Endometrial microvascular endothelial cells (primary cell): ENCODE results near the gene ORM2. TPM values are rescaled to one million over a fixed set of nuclear protein-coding genes. Genes with fewer than 3 reads are reported as not detected.

ENCODE experiments used
- in situ Hi-C: cut with HindIII; loops from 2 replicates; pipeline ENCODE4 v1.10.0; 2017; ENCODE audit warnings: low sequenced_read_pairs, low pct_unique_long_range_greater_than_20kb; ENCODE audit errors: inconsistent ontology term
- total RNA-seq: library from RNA; depleted of rRNA; stranded (reverse); fragments of >200 nt; gene quantifications from one replicate; pipeline ENCODE4 v1.2.3, GENCODE V29; 2015; ENCODE audit errors: inconsistent ontology term

Gene ORM2
- total RNA-seq, 1 donor from 2014 or later: not detected

GRCh38 chr9:114343471-114344187, 14.0 kb downstream of the ORM2 start:
- in situ Hi-C loops: no loop called here

- in situ Hi-C loops: no loop called here
These were observed 14.5 kb downstream of the ORM2 start for GRCh38 chr9:114344188-114344566.

- in situ Hi-C loops: no loop called here
These were observed 15.0 kb downstream of the ORM2 start for GRCh38 chr9:114344692-114345091.

- in situ Hi-C loops: no loop called here
These were observed 15.9 kb downstream of the ORM2 start for GRCh38 chr9:114345493-114346065.

GRCh38 chr9:114346146-114346545, 16.5 kb downstream of the ORM2 start:
- in situ Hi-C loops: no loop called here

GRCh38 chr9:114347675-114348074, 18.0 kb downstream of the ORM2 start:
- in situ Hi-C loops: no loop called here

GRCh38 chr9:114348261-114348905, 18.7 kb downstream of the ORM2 start:
- in situ Hi-C loops: no loop called here

- in situ Hi-C loops: no loop called here
These were observed 19.3 kb downstream of the ORM2 start for GRCh38 chr9:114348906-114349482.

GRCh38 chr9:114349713-114350480, 20.2 kb downstream of the ORM2 start:
- in situ Hi-C loops: no loop called here

- in situ Hi-C loops: no loop called here
These were observed 21.1 kb downstream of the ORM2 start for GRCh38 chr9:114350636-114351401.

GRCh38 chr9:114351932-114352331, 22.3 kb downstream of the ORM2 start:
- in situ Hi-C loops: no loop called here

GRCh38 chr9:114355821-114356220, 26.2 kb downstream of the ORM2 start:
- in situ Hi-C loops: no loop called here

GRCh38 chr9:114356792-114357191, 27.1 kb downstream of the ORM2 start:
- in situ Hi-C loops: no loop called here

- in situ Hi-C loops: no loop called here
These were observed 27.7 kb downstream of the ORM2 start for GRCh38 chr9:114357360-114357759.

- in situ Hi-C loops: no loop called here
These were observed 28.3 kb downstream of the ORM2 start for GRCh38 chr9:114357911-114358328.

GRCh38 chr9:114359801-114360200, 30.1 kb downstream of the ORM2 start:
- in situ Hi-C loops: no loop called here

GRCh38 chr9:114361542-114361941, 31.9 kb downstream of the ORM2 start:
- in situ Hi-C loops: no loop called here

GRCh38 chr9:114362394-114362793, 32.7 kb downstream of the ORM2 start:
- in situ Hi-C loops: no loop called here

GRCh38 chr9:114363424-114363823, 33.8 kb downstream of the ORM2 start:
- in situ Hi-C loops: no loop called here
